T-helper 1 cell (primary cell): ENCODE measurements around the gene NEMP2.

ENCODE experiments used
- DNase-seq, 5 donors: peaks; one replicate each; pipeline ENCODE4 v3.0.0-alpha.2; 2012 to 2020

NEMP2 gene

DNA sequence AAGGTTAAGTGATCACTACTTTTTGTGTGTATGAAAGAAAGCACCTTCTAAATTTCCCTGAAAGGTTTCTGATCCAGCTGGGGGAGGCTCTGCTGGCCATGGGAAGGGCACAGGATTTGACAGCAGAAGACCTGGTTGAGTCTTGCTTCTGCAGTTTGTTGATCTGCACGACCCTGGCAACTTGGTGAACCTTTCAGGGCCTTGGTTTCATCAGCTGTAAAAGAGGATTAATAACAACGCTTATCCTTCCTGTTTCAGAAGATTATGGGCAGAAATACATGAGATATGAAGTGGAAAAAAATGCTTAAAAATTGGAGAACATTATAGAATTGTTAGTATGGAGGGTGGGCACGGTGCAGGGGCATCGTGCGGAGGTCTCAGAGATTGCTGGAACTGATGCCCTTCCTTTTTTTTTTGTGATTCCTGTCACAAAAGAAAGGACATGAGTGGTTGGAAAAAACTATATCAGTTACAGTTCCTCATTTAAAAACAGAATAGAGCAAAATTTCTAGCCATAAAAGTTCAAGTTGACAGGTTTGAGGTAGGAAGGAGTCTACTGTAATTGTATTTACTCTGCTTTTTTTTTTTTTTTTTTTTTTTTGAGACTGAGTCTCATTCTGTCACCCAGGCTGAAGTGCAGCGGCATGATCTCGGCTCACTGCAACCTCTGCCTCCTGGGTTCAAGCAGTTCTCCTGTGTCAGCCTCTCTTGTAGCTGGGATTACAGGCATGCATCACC is 79.0 kb downstream of the NEMP2 start:
- no peak for DNase-seq

DNA sequence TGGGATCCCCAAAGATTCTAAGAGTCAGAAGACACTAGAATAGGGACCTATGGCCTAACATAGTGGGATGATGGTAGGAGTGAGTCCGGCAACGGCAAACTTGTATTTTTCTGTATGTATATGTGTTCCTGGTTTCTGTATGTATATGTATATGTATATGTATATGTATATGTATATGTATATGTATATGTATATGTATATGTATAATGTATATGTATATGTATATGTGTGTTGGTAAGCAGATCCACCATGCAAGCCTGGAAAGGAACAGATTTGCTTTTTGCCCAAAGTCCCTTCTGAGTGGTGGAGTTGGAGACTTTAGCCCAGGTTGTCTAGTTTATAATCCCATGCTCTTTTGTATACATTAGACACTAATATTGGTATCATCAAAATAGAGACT is 79.7 kb downstream of the NEMP2 start:
- no peak for DNase-seq
